Measurements from ENCODE around the gene GNAS. TPM values are rescaled to one million over a fixed set of nuclear protein-coding genes. Genes with fewer than 3 reads are reported as not detected.

GNAS gene
- total RNA-seq, 6 experiments from 2014 or later, result 254 to 400 (median 287) TPM

DNA sequence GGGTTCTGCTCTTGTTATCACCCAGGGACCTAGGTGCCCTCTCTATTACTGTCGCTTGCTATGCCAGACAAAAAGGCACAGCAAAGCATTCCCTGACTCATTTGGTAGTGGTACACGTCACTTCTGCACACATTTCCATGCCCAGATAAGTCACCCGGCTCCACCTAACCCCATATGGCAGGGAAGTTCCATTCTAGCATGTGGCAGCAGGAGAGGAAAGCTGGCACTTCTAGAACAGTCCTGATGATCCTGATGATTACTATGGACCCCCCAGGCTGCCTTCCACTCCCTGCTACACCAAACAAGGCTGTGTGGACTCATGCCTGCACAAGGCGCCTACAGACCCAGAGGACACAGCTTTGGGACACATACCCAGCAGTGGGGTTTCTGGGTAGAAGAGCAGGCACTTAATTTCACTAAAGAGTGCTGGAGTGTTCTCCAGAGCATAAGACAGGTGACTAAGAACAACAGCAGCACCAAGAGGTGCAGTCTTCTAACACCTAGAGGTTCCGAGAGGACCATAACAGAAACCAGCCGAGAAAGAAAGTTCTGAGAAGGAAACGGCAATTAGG is 75.1 kb downstream of the GNAS start:
- Histone ChIP-seq H3K27me3 (no peaks in the 10 kb centered on the region), H3K4me1 (no peaks in the 10 kb centered on the region), H3K4me3 (no peak overlapping the region), H3K27ac (no peak overlapping the region), H3K9me3 (no peaks in the 10 kb centered on the region), H3K36me3 (no peaks in the 10 kb centered on the region)
- ATAC-seq (no peak), DNase-seq (no peak)
- intact Hi-C loops (cut with DNase I), result no loop called here
- 81% methylated on average over 5 of the region's 7 CpGs for WGBS (ENCODE audit: insufficient coverage, low coverage, low lambda C conversion rate, missing lambda C conversion rate)
- TF ChIP-seq, protein P1, sequence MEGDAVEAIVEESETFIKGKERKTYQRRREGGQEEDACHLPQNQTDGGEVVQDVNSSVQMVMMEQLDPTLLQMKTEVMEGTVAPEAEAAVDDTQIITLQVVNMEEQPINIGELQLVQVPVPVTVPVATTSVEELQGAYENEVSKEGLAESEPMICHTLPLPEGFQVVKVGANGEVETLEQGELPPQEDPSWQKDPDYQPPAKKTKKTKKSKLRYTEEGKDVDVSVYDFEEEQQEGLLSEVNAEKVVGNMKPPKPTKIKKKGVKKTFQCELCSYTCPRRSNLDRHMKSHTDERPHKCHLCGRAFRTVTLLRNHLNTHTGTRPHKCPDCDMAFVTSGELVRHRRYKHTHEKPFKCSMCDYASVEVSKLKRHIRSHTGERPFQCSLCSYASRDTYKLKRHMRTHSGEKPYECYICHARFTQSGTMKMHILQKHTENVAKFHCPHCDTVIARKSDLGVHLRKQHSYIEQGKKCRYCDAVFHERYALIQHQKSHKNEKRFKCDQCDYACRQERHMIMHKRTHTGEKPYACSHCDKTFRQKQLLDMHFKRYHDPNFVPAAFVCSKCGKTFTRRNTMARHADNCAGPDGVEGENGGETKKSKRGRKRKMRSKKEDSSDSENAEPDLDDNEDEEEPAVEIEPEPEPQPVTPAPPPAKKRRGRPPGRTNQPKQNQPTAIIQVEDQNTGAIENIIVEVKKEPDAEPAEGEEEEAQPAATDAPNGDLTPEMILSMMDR (IDR thresholded peaks at IDR 0.05), result no peak
- no peak for TF ChIP-seq POLR2A (IDR thresholded peaks at IDR 0.05)

DNA sequence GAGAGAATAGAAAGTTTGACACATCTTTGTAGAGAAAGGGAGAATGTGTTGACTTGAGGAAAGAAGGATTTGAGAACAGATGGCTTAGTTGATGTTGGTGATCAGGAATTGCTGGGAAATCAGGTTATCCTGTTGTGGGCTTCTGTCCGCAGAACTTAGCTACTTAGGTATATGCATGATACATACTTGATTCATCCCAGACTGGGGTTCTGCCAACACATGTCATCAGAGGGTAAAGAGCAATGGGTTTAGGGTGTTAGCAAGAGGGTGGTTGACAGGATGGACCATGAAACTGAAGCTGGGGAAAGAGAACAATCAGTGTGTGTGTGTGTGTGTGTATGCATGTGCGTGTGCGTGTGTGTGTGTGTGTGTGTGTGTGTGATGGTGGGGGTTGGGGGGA is 78.0 kb downstream of the GNAS start:
- Histone ChIP-seq H3K36me3 (no peaks in the 10 kb centered on the region), H3K4me3 (no peak overlapping the region), H3K27me3 (no peaks in the 10 kb centered on the region), H3K4me1 (no peaks in the 10 kb centered on the region), H3K27ac (no peak overlapping the region), H3K9me3 (no peaks in the 10 kb centered on the region)
- WGBS (ENCODE audit: insufficient coverage, low coverage, low lambda C conversion rate, missing lambda C conversion rate), result 64% methylated on average over 3 of the region's 3 CpGs
- TF ChIP-seq, protein P1 (IDR thresholded peaks at IDR 0.05), result no peak
- TF ChIP-seq POLR2A (IDR thresholded peaks at IDR 0.05), result no peak
- DNase-seq, result no peak
- intact Hi-C loops (cut with DNase I), result no loop called here
- no peak for ATAC-seq

DNA sequence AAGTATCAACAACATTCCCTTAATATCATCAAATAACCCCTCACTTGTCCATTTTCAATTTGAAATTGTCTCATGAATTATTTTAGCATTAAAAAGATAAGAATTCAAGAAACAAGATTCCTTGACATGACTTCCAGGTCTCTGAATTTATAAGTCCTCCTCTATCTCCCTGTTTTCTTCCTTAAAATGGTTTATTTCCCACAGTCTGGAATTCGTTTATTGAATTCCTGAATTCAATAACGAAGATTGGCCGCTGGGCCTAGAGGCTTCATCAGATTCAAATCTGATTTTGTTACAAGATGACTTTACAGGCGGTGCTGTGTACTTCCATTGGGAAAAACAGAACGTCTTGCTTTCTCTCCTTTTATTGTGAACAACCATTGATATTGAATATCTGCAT is 79.7 kb downstream of the GNAS start:
- Histone ChIP-seq H3K4me3 (no peak overlapping the region), H3K4me1 (no peaks in the 10 kb centered on the region), H3K27me3 (no peaks in the 10 kb centered on the region), H3K9me3 (no peaks in the 10 kb centered on the region), H3K36me3 (no peaks in the 10 kb centered on the region), H3K27ac (no peak overlapping the region)
- ATAC-seq, result no peak
- TF ChIP-seq POLR2A (IDR thresholded peaks at IDR 0.05), result no peak
- TF ChIP-seq, protein P1 (IDR thresholded peaks at IDR 0.05), result no peak
- intact Hi-C loops (cut with DNase I), result no loop called here
- DNase-seq, result no peak
- 74% methylated on average over 5 of the region's 5 CpGs for WGBS (ENCODE audit: insufficient coverage, low coverage, low lambda C conversion rate, missing lambda C conversion rate)

DNA sequence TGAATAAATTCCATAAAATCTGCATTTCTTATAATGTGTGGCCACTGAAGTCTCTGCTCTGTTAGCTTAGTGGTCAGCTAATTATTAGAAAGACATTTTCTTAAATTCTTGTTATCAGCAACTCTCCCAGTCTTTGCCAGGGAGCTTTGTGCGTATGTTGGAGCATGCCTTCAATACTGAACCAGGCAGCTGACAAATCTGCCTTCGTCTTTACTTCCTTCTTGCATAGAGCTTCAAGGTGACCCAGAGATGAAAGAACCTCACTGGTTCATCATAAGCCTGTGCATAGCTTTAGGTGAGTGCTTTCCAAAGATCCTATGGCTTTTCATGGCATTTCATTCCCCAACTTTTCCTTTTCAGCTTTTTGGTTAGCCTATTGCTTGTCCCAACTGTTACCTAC is 85.6 kb downstream of the GNAS start:
- TF ChIP-seq, protein P1 (IDR thresholded peaks at IDR 0.05), result no peak
- no peak for TF ChIP-seq POLR2A (IDR thresholded peaks at IDR 0.05)
- Histone ChIP-seq H3K27ac (no peak overlapping the region), H3K36me3 (no peaks in the 10 kb centered on the region), H3K9me3 (no peaks in the 10 kb centered on the region), H3K27me3 (no peaks in the 10 kb centered on the region), H3K4me3 (no peak overlapping the region), H3K4me1 (no peaks in the 10 kb centered on the region)
- intact Hi-C loops (cut with DNase I), result no loop called here
- 71% methylated on average over 2 of the region's 2 CpGs for WGBS (ENCODE audit: insufficient coverage, low coverage, low lambda C conversion rate, missing lambda C conversion rate)
- ATAC-seq (no peak), DNase-seq (no peak)

DNA sequence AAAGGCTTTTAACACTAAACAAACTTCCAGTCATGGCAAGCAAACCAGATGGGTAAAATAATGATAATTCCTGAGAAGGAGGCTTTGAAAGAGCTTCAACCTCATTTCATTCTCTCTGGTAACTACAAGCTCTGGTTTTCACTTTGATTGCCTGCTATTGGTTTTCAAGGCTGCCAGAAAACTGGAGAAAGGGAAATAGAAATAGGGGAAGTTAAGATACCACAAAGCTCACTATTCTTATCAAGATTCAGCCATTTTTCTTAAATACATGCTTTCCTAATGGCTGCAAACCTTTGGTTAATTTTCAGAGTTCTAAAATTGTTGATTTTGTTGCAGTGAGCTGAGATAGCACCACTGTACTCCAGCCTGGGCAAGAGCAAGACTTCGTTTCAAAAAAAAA is 86.0 kb downstream of the GNAS start:
- Histone ChIP-seq H3K9me3 (no peaks in the 10 kb centered on the region), H3K4me3 (no peak overlapping the region), H3K27ac (no peak overlapping the region), H3K36me3 (no peaks in the 10 kb centered on the region), H3K4me1 (no peaks in the 10 kb centered on the region), H3K27me3 (no peaks in the 10 kb centered on the region)
- TF ChIP-seq, protein P1 (IDR thresholded peaks at IDR 0.05), result no peak
- no peak for TF ChIP-seq POLR2A (IDR thresholded peaks at IDR 0.05)
- intact Hi-C loops (cut with DNase I), result no loop called here
- 36% methylated on average over 1 of the region's 1 CpG for WGBS (ENCODE audit: insufficient coverage, low coverage, low lambda C conversion rate, missing lambda C conversion rate)
- ATAC-seq (no peak), DNase-seq (no peak)

All from right lobe of liver (tissue), 6 donors.